Muscle layer of duodenum (tissue), 2 donors: Measurements from ENCODE around the gene MAP7D3.

Experiments
- H3K27ac ChIP-seq: one replicate; pipeline ENCODE4 v1.7.0; 2013; ENCODE audit warnings: mild to moderate bottlenecking, low read length
- H3K27me3 ChIP-seq: one replicate; pipeline ENCODE4 v1.7.0; 2013; ENCODE audit warnings: low read depth, mild to moderate bottlenecking, control low read depth, low read length
- H3K36me3 ChIP-seq, 2 donors: one replicate each; pipeline ENCODE4 v1.7.0; 2013; ENCODE audit warnings: low read length in 2 of 2, control low read depth in 1 of 2, mild to moderate bottlenecking in 1 of 2; ENCODE audit not compliant: insufficient read depth in 2 of 2, control insufficient read depth in 1 of 2
- H3K4me1 ChIP-seq, 2 donors: one replicate each; pipeline ENCODE4 v1.7.0; 2013; ENCODE audit warnings: low read length in 2 of 2, mild to moderate bottlenecking in 2 of 2, control low read depth in 1 of 2, moderate library complexity in 1 of 2; ENCODE audit not compliant: insufficient read depth in 2 of 2, control insufficient read depth in 1 of 2
- H3K4me3 ChIP-seq, 2 donors: one replicate each; pipeline ENCODE4 v1.7.0; 2013; ENCODE audit warnings: low read length in 2 of 2, low read depth in 1 of 2, mild to moderate bottlenecking in 1 of 2
- H3K9me3 ChIP-seq, 2 donors: one replicate each; pipeline ENCODE4 v1.7.0; 2013; ENCODE audit warnings: low read length in 2 of 2, control low read depth in 1 of 2, mild to moderate bottlenecking in 1 of 2; ENCODE audit not compliant: control insufficient read depth in 1 of 2
- donor health status: healthy.

MAP7D3 gene

GRCh38 chrX:136268051-136269048 lies 17.1 kb upstream of the MAP7D3 start:
- Histone ChIP-seq H3K27me3 (no peaks in the 10 kb centered on the region), H3K36me3 (no peaks in the 10 kb centered on the region), H3K9me3 (no peaks in the 10 kb centered on the region), H3K4me3 (no peak overlapping the region), H3K27ac (no peak overlapping the region), H3K4me1 (no peaks in the 10 kb centered on the region)

- no peaks in the 10 kb centered on the region for H3K9me3 ChIP-seq
- H3K27me3 ChIP-seq: no peaks in the 10 kb centered on the region
- no peak overlapping the region for H3K4me3 ChIP-seq
- no peak overlapping the region for H3K27ac ChIP-seq
- H3K4me1 ChIP-seq: peaks cover 0 to 3% of the 10 kb centered on the region in 2 donors
- no peaks in the 10 kb centered on the region for H3K36me3 ChIP-seq
These were observed 15.6 kb upstream of the MAP7D3 start for GRCh38 chrX:136266828-136267227.

- Histone ChIP-seq H3K4me1 (peaks cover 0 to 6% of the 10 kb centered on the region in 2 donors), H3K27me3 (no peaks in the 10 kb centered on the region), H3K9me3 (no peaks in the 10 kb centered on the region), H3K4me3 (no peak overlapping the region), H3K36me3 (no peaks in the 10 kb centered on the region), H3K27ac (no peak overlapping the region)
These were observed 11.7 kb upstream of the MAP7D3 start for GRCh38 chrX:136262812-136263315.

GRCh38 chrX:136262243-136262642 lies 11.0 kb upstream of the MAP7D3 start:
- H3K4me1 ChIP-seq: peaks cover 0 to 9% of the 10 kb centered on the region in 2 donors
- no peaks in the 10 kb centered on the region for H3K27me3 ChIP-seq
- H3K36me3 ChIP-seq: no peaks in the 10 kb centered on the region
- H3K4me3 ChIP-seq: no peak overlapping the region
- no peaks in the 10 kb centered on the region for H3K9me3 ChIP-seq
- no peak overlapping the region for H3K27ac ChIP-seq

GRCh38 chrX:136261321-136261720 lies 10.1 kb upstream of the MAP7D3 start:
- Histone ChIP-seq H3K27me3 (no peaks in the 10 kb centered on the region), H3K36me3 (no peaks in the 10 kb centered on the region), H3K27ac (no peak overlapping the region), H3K4me3 (no peak overlapping the region), H3K9me3 (no peaks in the 10 kb centered on the region), H3K4me1 (peaks cover under 1 to 9% of the 10 kb centered on the region in 2 donors)

- Histone ChIP-seq H3K27ac (no peak overlapping the region), H3K36me3 (no peaks in the 10 kb centered on the region), H3K4me3 (no peak overlapping the region), H3K4me1 (peaks cover 3 to 9% of the 10 kb centered on the region in 2 donors), H3K27me3 (no peaks in the 10 kb centered on the region), H3K9me3 (no peaks in the 10 kb centered on the region)
These were observed 9.6 kb upstream of the MAP7D3 start for GRCh38 chrX:136260776-136261175.

GRCh38 chrX:136259543-136259942 lies 8.3 kb upstream of the MAP7D3 start:
- H3K27ac ChIP-seq: peak overlapping the region; percentile 14

GRCh38 chrX:136258951-136259350 lies 7.8 kb upstream of the MAP7D3 start:
- Histone ChIP-seq H3K36me3 (no peaks in the 10 kb centered on the region), H3K9me3 (no peaks in the 10 kb centered on the region), H3K4me1 (peaks cover 3 to 9% of the 10 kb centered on the region in 2 donors), H3K27me3 (no peaks in the 10 kb centered on the region), H3K4me3 (no peak overlapping the region), H3K27ac (no peak overlapping the region)

More at GRCh38 chrX:136259543-136259942, 8.3 kb upstream of the MAP7D3 start:
- peaks cover 3 to 9% of the 10 kb centered on the region in 2 donors for H3K4me1 ChIP-seq
- H3K4me3 ChIP-seq: no peak overlapping the region
- H3K27me3 ChIP-seq: no peaks in the 10 kb centered on the region
- H3K9me3 ChIP-seq: no peaks in the 10 kb centered on the region
- H3K36me3 ChIP-seq: no peaks in the 10 kb centered on the region

GRCh38 chrX:136256026-136256425 lies 4.8 kb upstream of the MAP7D3 start:
- no peaks in the 10 kb centered on the region for H3K9me3 ChIP-seq
- no peaks in the 10 kb centered on the region for H3K27me3 ChIP-seq
- no peak overlapping the region for H3K27ac ChIP-seq
- H3K4me3 ChIP-seq: no peak overlapping the region
- no peaks in the 10 kb centered on the region for H3K36me3 ChIP-seq
- H3K4me1 ChIP-seq: peaks cover 3 to 6% of the 10 kb centered on the region in 2 donors

- H3K9me3 ChIP-seq: no peaks in the 10 kb centered on the region
- no peak overlapping the region for H3K4me3 ChIP-seq
- no peaks in the 10 kb centered on the region for H3K27me3 ChIP-seq
- no peak overlapping the region for H3K27ac ChIP-seq
- H3K36me3 ChIP-seq: no peaks in the 10 kb centered on the region
- peaks cover 3 to 6% of the 10 kb centered on the region in 2 donors for H3K4me1 ChIP-seq
These were observed 4.3 kb upstream of the MAP7D3 start for GRCh38 chrX:136255541-136255940.

GRCh38 chrX:136250191-136251040 lies 784 bp downstream of the MAP7D3 start:
- Histone ChIP-seq H3K36me3 (no peaks in the 10 kb centered on the region), H3K4me1 (no peaks in the 10 kb centered on the region), H3K9me3 (no peaks in the 10 kb centered on the region), H3K4me3 (peak overlapping the region; percentile 61 to 70), H3K27ac (peak overlapping the region; percentile 39), H3K27me3 (no peaks in the 10 kb centered on the region)
